ENCODE results near the gene OR9G4. TPM values are rescaled to one million over a fixed set of nuclear protein-coding genes. Genes with fewer than 3 reads are reported as not detected.

OR9G4 gene
- total RNA-seq, 2 experiments from 2014 or later = not detected

DNA sequence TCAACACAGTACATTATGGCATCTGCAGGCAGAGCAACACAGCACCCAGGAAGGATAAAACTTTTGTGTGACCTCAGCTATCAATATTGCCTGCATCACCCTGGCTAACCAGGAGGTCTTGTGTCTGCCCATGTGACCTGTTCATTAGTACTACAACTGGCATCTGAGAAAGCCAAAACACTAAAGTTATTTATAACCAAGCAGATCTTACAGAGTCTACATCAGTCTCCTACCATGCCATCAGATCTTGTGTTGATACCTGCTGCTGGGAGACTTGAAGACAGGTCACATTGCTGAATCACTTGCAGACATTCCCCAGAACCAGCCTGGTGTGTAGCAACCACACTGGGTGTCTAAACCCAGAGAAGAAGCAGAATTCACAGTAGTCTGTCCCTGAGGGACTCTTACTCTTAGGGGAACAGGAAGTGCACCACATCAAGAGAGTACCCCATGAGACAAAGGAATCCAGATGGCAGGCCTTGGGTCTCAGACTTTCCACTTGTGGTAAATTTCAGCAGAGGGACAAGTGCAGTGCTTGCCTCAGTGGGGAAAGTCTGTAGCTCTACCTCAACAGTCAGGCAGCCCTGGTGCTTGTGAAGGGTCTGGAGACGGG is 42.6 kb downstream of the OR9G4 start:
- H3K4me3 Mint-ChIP-seq = no peak overlapping the region
- ChIA-PET POLR2A (no interaction called here), CTCF (no interaction called here)
- no peak overlapping the region for H3K27ac Mint-ChIP-seq
- DNase-seq = no peak
- no peaks in the 10 kb centered on the region for H3K36me3 Mint-ChIP-seq
- intact Hi-C loops (cut with micrococcal nuclease) = no loop called here
- peaks cover 25% of the 10 kb centered on the region for H3K9me3 Mint-ChIP-seq
- H3K27me3 Mint-ChIP-seq = no peaks in the 10 kb centered on the region
- no peaks in the 10 kb centered on the region for H3K4me1 Mint-ChIP-seq (ENCODE audit: low read depth)

DNA sequence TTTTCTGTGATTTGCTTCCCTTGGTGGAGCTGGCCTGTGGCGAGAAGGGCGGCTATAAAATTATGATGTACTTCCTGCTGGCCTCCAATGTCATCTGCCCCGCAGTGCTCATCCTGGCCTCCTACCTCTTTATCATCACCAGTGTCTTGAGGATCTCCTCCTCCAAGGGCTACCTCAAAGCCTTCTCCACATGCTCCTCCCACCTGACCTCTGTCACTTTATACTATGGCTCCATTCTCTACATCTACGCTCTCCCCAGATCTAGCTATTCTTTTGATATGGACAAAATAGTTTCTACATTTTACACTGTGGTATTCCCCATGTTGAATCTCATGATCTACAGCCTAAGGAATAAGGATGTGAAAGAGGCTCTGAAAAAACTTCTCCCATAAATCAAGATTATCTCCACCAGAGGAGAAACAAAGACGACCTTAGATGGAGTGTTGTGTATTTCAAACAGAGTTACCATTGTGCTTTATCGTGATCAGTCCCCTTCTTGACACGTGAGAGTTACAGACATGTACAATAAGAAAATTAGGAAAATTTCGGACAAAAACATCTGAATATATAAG is 47.5 kb downstream of the OR9G4 start:
- H3K27me3 Mint-ChIP-seq = no peaks in the 10 kb centered on the region
- no peaks in the 10 kb centered on the region for H3K36me3 Mint-ChIP-seq
- CTCF ChIA-PET = no interaction called here
- no peak overlapping the region for H3K4me3 Mint-ChIP-seq
- intact Hi-C loops (cut with micrococcal nuclease) = no loop called here
- no peak for DNase-seq
- POLR2A ChIA-PET = no interaction called here
- no peak overlapping the region for H3K27ac Mint-ChIP-seq
- no peaks in the 10 kb centered on the region for H3K4me1 Mint-ChIP-seq (ENCODE audit: low read depth)
- peaks cover 5% of the 10 kb centered on the region for H3K9me3 Mint-ChIP-seq

DNA sequence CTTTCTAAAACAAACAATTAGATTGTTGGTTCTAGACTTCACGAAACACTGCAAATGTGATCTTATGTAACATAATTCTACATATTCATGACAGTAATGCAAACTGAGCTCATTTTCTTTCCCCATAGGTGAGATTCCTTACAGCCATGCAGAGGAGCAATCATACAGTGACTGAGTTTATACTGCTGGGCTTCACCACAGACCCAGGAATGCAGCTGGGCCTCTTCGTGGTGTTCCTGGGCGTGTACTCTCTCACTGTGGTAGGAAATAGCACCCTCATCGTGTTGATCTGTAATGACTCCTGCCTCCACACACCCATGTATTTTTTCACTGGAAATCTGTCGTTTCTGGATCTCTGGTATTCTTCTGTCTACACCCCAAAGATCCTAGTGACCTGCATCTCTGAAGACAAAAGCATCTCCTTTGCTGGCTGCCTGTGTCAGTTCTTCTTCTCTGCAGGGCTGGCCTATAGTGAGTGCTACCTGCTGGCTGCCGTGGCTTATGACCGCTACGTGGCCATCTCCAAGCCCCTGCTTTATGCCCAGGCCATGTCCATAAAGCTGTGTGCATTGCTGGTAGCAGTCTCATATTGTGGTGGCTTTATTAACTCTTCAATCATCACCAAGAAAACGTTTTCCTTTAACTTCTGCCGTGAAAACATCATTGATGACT is 48.1 kb downstream of the OR9G4 start:
- Mint-ChIP-seq H3K9me3 (no peaks in the 10 kb centered on the region), H3K36me3 (no peaks in the 10 kb centered on the region), H3K27ac (no peak overlapping the region), H3K4me3 (no peak overlapping the region), H3K4me1 (ENCODE audit: low read depth) (no peaks in the 10 kb centered on the region), H3K27me3 (no peaks in the 10 kb centered on the region)
- ChIA-PET POLR2A (no interaction called here), CTCF (no interaction called here)
- no peak for DNase-seq
- intact Hi-C loops (cut with micrococcal nuclease) = no loop called here

DNA sequence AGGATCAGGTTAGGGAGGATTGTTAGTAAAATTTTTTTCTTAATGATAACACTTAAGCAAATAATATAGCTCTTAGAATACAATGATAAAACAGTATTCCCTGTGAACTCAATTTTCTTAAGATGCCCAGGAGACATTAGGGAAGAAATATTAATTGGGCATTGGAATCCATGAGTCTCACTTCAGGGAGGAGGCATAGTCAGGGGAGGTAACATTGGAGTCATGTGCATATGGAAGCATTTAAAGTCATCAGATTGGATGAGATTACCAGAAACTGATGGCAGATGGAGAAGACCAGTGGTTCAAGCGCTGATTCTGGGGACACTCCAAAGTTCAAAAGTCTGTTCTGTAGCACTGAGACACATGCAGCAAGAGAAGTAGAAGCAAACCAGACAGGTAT is 49.7 kb downstream of the OR9G4 start, which contains the start of gene OR9G1:
Gene OR9G1, plus strand, starts transcription at position 301 of the 400 bp plus-strand sequence. CDS start 1,293 bp downstream, outside the sequence.
- Mint-ChIP-seq H3K4me1 (ENCODE audit: low read depth) (no peaks in the 10 kb centered on the region), H3K4me3 (no peak within 1 kb of the TSS), H3K27me3 (no peaks in the 10 kb centered on the region), H3K27ac (no peak within 1 kb of the TSS), H3K36me3 (no peaks in the 10 kb centered on the region), H3K9me3 (no peaks in the 10 kb centered on the region)
- POLR2A ChIA-PET = no interaction called here
- intact Hi-C loops (cut with micrococcal nuclease) = no loop called here
- CTCF ChIA-PET = no interaction called here
- no peak for DNase-seq

DNA sequence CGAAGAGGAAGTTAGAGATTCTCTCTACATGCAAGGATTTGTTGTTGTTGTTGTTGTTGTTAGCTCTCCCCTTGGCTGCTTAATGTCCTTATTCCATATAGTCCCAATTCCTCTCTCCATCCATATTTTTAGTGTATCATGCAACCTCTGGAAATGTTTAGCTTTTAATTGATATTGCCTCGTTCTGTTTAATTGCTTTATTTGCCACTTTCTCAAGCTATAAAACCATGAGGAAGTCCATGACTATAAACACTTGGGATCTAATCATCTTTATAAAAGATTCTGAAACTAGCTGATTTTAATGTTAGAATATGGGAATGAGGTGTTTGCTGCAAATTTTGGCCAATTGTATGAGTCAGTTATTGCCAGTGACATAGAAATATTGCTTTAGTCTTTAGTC is 55.1 kb downstream of the OR9G4 start:
- ChIA-PET POLR2A (no interaction called here), CTCF (no interaction called here)
- H3K27me3 Mint-ChIP-seq = no peaks in the 10 kb centered on the region
- no peak overlapping the region for H3K27ac Mint-ChIP-seq
- DNase-seq = no peak
- H3K4me1 Mint-ChIP-seq (ENCODE audit: low read depth) = no peaks in the 10 kb centered on the region
- intact Hi-C loops (cut with micrococcal nuclease) = no loop called here
- no peak overlapping the region for H3K4me3 Mint-ChIP-seq
- H3K36me3 Mint-ChIP-seq = no peaks in the 10 kb centered on the region
- no peaks in the 10 kb centered on the region for H3K9me3 Mint-ChIP-seq

Small RNAs within 50 kb of the gene (microRNA-seq; reads per million reads assigned to microRNA genes)
- not detected for gene MIR6128 (ENCODE audit: borderline microRNAs expressed, borderline number of aligned reads, borderline replicate concordance)

Other genes starting within 250 kb of the OR9G4 start
- gene OR5M11, start 205.4 kb downstream of the OR9G4 start, total RNA-seq = not detected
- gene OR5M10, start 171.0 kb downstream of the OR9G4 start, total RNA-seq = not detected
- not detected for gene OR5M1, start 133.8 kb downstream of the OR9G4 start, total RNA-seq
- not detected for gene OR5AP2, start 106.3 kb downstream of the OR9G4 start, total RNA-seq
- gene OR5AR1, start 85.0 kb downstream of the OR9G4 start, total RNA-seq = not detected
- gene OR9G1, start 49.6 kb downstream of the OR9G4 start, total RNA-seq = not detected
- not detected for gene OR5AK2, start 240.2 kb upstream of the OR9G4 start, total RNA-seq